ENCODE data around the gene KLF13.

DNA sequence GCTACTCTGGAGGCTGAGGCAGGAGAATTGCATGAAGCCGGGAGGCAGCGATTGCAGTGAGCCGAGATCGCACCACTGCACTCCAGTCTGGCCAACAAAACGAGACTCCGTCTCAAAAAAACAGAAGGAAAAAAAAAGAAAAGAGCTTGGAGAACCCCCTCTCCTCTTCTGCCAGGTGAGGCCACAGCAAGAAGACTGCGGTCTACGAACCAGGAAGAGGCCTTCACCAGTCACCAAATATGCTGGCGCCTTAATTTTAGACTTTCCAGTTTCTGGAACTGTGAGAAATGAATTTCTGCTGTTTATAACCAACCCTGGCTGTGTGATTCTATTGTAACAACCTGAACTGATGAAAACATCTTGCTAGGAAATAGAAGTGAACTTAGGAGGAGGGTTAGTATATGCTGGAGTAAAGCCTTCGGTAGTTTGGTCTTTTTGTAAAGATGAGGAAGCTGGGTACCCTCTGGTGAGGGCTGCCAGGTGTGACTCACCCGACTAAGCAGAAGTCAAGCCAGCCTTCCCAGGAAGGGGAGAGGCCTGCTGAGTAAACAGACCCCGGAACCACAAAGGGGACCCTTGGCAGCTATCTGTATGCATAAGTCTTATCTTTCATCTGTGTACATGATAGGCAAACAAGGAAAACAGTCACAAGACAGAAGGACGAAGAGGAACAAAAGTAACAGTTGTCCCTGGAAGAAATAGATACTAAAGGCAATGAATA is 78.7 kb downstream of the KLF13 start:
- TF ChIP-seq, protein P1, sequence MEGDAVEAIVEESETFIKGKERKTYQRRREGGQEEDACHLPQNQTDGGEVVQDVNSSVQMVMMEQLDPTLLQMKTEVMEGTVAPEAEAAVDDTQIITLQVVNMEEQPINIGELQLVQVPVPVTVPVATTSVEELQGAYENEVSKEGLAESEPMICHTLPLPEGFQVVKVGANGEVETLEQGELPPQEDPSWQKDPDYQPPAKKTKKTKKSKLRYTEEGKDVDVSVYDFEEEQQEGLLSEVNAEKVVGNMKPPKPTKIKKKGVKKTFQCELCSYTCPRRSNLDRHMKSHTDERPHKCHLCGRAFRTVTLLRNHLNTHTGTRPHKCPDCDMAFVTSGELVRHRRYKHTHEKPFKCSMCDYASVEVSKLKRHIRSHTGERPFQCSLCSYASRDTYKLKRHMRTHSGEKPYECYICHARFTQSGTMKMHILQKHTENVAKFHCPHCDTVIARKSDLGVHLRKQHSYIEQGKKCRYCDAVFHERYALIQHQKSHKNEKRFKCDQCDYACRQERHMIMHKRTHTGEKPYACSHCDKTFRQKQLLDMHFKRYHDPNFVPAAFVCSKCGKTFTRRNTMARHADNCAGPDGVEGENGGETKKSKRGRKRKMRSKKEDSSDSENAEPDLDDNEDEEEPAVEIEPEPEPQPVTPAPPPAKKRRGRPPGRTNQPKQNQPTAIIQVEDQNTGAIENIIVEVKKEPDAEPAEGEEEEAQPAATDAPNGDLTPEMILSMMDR (optimal IDR thresholded peaks at IDR 0.05 in 1 of 3, IDR thresholded peaks at IDR 0.05 in 1 of 3, conservative IDR thresholded peaks at IDR 0.05 in 1 of 3; ENCODE audit: extremely low read depth in 1 of 3, insufficient read depth in 2 of 3, low read length in 3 of 3): no peak
- no peak for TF ChIP-seq EZH2 (IDR thresholded peaks at IDR 0.05; ENCODE audit: low read length)
